ENCODE data around the gene CACNA1B.

CACNA1B gene

GRCh38 chr9:137924169-137924568 lies 46.6 kb downstream of the CACNA1B start:
- DNase-seq = no peak

DNA sequence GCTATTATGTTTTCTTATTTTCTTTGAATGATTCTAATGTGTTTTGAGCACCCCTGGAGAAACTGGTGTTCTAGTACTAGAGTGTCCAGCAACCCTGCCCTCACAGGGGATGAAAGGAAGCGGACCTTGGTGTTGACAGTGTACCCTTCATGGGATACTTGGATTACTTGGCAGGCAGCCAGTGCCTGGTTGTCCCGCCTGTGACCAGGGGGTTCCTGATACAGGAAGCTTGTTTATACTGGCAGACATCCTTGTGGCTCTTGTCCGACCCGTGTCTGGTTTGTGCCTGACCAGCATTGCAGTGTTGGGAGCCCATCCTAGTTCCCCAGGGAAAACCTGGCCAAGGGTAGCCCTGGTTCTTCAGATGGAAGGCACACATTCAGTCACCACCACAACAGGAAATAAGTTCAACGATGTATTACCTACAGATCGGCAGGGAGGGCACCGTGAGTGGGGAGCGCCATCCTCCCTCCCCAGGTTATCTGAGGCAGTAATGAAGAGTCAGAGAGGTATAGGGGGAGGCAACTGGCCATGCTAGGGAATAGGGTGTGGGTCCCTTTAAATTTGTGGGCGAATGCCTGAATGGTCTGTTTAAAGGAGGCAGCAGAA lies 47.3 kb downstream of the CACNA1B start:
- no peak for DNase-seq

DNA sequence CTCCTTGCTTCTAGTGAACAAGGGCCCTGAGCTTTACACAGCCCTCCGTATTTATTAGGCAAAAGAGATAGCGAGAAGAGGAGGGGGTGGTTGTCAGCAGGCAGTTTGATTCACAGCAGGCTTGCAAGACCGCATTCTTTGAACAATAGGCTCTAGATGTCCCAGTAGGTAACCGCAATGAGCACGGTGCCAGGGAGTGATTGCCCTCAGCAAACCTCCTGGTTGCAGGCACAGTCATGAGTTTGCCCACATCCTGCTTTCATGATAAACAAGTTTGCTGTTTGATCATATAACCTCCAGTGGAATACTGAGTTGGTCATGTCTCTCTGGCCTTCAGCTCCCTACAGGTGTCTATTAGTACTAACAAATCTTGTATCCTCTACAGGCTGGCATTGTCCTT lies 66.1 kb downstream of the CACNA1B start:
- no peak for DNase-seq

DNA sequence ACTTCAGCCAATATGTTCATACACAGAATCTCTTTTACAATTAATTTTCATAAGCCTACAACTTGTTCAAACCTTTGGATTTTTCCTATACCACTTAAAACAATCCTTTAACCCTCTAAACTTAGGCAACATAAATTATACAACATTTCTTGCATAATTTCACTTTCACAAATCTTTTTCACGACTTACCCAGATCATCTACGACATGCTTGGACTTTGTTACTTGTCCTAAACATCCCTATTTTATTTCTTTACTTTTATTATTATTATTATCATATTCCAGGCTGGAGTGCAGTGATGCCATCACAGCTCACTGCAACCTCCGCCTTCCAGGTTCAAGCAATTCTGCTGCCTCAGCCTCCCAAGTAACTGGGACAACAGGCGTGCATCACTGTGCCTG lies 68.0 kb downstream of the CACNA1B start:
- no peak for DNase-seq

DNA sequence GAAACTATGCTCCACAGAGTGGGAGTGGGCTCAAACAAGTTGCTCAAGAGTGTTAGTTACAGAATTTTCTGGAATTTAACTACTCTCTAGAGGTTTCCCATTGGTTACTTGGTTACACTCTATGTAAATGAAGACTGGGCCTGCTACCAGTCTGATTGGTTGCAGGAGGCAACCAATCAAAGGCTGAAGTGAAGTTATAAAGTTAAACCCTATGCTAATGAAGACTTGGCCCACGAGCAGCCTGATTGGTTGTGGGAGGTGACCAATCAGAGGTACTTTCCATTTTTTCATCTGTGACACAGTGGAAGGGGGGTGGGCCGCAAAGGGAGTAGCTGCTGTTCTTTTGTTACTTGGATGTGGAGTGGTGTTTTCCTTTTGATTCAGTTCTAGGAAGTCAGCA lies 69.4 kb downstream of the CACNA1B start:
- DNase-seq = no peak

GRCh38 chr9:137948642-137949041 lies 71.1 kb downstream of the CACNA1B start:
- no peak for DNase-seq

DNA sequence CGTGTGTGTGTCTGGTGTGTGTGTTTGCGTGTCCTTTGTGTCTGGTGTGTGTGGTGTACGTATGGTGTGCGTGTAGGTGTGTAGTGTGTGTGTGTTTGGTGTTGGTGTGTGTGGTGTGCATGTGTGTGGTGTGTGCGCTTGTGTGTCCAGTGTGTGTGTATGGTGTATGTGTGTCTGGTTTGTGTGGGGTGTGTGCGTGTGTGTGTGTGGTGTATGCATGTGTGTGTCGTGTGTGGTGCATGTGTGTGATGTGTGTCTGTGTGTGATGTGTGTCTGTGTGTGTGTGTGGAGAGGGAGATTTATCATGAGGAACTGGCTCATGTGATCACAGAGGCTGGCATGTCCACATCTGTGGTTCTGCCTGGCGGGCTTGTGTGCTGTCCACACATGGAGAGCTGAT lies 71.7 kb downstream of the CACNA1B start:
- no peak for DNase-seq

- DNase-seq = no peak
These were observed 73.5 kb downstream of the CACNA1B start for GRCh38 chr9:137951107-137951506.

- DNase-seq = no peak
These were observed 74.3 kb downstream of the CACNA1B start for GRCh38 chr9:137951597-137952490.

- no peak for DNase-seq
These were observed 75.5 kb downstream of the CACNA1B start for GRCh38 chr9:137952976-137953666.

DNA sequence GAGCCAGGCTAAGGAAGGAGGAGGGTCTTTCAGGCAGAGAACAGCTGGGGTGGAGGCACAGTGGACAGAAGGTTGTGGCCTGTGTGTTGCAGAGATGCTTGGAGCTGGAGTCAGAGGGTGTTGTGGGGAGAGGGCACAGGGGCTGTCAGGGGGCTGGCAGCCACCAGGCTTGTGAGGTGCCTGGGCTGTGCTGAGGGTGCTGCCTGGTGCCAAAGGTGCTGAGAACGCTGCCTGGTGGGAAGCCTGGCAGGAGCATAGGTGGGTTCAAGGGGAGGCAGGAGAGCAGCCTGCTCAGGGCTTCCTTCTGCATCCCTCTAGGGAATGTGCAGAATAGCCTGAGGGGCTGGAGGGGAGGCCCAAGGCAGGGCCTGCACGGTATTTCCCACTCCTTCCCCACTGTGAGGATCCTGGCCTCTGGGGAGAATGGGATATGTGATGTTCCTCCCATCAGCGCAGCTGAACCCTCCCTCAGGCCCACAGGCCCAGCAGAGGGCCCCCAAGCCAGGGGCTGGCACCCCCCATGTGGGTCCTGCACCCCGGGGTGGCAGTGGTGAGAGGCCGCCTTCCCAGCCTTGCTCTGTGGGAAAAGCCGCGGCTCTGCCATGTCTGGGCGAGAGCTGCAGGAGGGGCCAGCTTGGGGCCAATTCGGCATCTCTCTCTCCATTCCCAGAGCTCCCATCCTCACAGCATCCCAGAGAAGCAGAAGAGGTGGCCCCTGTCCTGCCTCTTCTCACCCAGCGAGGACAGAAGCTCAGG lies 76.3 kb downstream of the CACNA1B start:
- no peak for DNase-seq

DNA sequence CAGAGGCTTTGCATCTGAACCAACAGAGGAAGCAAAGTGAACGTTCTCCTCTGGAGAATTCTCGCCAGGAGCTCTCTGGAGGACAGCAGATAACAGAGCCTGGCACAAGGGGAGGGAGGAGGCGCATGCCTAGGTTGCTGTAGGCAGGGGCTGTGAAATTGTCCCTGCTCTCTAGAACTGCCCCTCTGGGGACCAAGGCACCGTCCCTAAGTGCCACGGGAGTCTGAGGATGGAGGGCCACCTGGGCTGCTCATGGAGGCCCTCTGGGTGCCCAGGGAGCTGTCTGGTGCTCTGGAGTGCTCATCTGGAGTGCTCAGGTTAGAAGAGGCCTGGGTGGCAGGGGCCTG lies 77.6 kb downstream of the CACNA1B start:
- no peak for DNase-seq

- DNase-seq = no peak
These were observed 78.0 kb downstream of the CACNA1B start for GRCh38 chr9:137955586-137955985.

- no peak for DNase-seq
These were observed 78.5 kb downstream of the CACNA1B start for GRCh38 chr9:137956039-137956438.

- DNase-seq = no peak
These were observed 79.3 kb downstream of the CACNA1B start for GRCh38 chr9:137956688-137957385.

DNA sequence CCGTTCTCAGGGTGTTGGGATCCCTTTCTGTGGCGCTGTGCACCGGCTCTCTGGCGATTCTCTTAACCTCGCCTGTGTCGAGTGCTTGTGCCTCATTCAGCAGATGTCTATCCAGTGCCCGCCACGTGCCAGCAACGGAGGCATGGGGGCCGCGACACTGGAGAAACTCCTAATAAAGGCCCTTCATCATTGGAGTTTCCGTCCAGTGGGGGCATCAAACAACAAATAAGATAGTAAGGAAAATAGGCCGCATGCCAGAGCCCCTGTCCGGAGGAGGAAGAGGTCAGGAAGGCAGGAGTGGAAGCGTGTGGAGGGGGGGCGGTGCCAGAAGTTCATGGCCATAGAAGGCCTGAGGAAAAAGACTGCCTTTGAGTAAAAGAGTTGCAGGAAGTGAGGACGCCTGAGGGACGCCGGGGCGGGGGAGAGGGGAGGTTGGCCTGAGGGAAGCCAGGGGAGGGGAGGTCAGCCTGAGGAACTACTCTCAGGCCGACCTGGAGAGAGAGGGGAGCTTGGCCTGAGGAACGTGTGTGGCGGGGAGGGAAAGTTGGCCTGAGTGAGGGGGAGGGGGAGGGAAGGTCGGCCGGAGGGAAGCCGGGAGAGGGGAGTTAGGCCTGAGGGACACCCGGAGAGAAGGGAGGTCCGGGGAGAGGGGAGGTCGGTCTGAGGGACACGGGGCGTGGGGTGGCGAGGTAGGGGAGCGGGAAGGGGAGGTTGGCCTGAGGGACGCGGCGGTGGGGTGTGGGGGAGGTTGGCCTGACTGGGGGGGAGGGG lies 82.2 kb downstream of the CACNA1B start:
- DNase-seq = no peak

GRCh38 chr9:137960496-137960895 lies 82.9 kb downstream of the CACNA1B start:
- DNase-seq = no peak

- no peak for DNase-seq
These were observed 85.9 kb downstream of the CACNA1B start for GRCh38 chr9:137963525-137963924.

DNA sequence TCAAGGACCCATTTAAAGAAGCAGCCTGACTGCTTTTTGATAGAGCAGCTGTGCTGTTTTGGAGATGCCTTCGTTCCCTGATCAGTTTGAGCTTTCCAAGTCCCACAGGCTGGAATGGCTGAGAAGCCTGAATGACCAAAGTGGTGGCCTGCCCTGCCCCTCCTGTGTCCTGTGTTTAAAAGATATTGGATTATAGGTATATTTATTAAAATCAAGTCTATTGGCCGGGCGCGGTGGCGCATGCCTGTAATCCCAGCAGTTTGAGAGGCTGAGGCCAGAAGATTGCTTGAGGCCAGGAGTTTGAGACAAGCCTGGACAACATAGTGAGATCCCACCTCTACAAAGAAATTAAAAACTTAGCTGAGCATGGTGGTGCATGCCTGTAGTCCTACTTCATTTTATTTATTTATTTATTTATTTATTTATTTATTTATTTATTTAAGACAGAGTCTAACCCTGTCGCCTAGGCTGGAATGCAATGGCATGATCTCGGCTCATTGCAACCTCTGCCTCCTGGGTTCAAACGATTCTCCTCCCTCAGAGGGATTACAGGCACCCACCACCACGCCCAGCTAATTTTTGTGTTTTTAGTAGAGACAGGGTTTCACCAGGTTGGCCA lies 87.7 kb downstream of the CACNA1B start:
- DNase-seq = no peak

DNA sequence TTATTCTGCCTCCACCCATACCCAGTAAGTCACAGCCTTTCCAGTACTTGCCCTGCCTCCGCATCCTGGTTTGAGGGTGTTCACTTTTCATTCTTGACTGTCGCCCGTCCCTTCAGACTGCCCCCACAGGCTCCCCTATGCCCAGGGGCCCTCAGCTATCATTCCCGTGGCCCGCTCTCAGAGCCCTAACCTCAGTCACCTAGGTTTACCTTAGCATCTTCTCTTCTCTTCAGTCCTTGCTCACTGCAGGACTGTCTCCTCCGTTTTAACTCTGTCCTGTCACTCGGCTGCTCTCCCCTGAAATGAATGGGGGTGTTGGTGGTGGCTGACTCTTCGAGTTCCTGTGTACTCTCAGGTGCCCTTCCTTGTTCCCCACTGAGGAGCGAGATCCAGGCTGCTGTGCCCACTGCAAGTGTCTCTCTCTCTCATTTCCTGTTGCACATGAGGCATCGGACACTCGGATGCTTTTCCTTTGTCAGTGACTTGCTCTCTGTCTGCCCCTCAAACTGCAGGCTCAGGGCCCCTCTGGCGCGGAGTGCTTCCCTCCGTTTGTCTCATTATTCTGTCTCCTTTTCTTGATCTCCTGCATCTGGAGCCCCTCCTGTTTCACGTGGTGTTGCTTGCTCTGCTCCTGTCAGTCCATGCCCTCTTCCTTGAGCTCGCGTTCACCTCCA lies 89.8 kb downstream of the CACNA1B start:
- no peak for DNase-seq

- DNase-seq = no peak
These were observed 90.7 kb downstream of the CACNA1B start for GRCh38 chr9:137968235-137968634.
